Measurements from ENCODE around the gene DRC1.

DNA sequence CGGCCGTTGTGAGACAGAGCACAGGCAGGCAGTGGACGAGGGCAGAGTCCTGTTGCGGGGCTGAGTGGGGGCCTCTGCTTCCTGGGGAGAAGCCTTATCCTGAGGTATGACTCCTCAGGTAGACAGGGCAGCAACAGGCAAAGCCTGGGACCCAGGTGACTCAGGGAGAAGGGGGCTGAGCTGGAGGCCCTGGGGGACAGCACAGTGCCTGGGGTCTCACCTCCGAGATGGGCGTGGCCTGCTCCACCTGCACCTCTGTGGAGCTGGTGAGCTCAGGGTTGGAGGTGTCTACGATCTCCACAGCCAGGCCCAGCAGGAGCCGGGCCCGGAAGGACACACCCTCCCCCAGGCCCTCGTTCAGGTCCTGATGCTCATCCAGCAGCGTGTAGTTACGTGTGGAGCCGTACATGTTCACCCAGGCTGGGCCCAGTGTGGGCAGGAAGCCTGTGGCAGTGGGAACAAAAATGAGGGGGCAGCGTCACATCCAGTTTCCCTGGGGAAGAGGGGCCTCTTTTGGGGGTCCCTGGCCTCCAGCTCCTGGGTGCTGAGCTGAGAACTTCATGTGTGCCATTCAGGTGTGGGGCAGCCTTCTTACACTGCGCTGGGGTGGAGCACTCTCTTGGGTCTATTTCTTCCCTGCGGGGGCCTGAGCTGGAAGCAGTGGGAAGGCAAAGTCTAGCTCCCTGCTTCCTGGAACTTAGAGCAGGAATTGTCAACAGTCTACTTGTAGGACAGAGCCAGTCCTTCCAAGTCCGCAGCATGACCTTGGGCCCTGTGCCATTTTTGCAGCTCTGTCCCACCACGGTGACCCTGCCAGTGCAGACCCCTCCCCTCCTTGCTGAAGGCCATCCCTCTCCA is 79.1 kb downstream of the DRC1 start:
- TF ChIP-seq, protein P1, sequence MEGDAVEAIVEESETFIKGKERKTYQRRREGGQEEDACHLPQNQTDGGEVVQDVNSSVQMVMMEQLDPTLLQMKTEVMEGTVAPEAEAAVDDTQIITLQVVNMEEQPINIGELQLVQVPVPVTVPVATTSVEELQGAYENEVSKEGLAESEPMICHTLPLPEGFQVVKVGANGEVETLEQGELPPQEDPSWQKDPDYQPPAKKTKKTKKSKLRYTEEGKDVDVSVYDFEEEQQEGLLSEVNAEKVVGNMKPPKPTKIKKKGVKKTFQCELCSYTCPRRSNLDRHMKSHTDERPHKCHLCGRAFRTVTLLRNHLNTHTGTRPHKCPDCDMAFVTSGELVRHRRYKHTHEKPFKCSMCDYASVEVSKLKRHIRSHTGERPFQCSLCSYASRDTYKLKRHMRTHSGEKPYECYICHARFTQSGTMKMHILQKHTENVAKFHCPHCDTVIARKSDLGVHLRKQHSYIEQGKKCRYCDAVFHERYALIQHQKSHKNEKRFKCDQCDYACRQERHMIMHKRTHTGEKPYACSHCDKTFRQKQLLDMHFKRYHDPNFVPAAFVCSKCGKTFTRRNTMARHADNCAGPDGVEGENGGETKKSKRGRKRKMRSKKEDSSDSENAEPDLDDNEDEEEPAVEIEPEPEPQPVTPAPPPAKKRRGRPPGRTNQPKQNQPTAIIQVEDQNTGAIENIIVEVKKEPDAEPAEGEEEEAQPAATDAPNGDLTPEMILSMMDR (IDR thresholded peaks at IDR 0.05) = no peak
- no peak for TF ChIP-seq POLR2A (IDR thresholded peaks at IDR 0.05)
- TF ChIP-seq EP300 (IDR thresholded peaks at IDR 0.05) = no peak
- no peak for TF ChIP-seq POLR2AphosphoS5 (IDR thresholded peaks at IDR 0.05)
